A172 (cell line): ENCODE data around the gene ZMYND19. TPM values are rescaled to one million over a fixed set of nuclear protein-coding genes. Genes with fewer than 3 reads are reported as not detected.
"Not testable (repeated sequence)": the region's sequence is repeated elsewhere in the genome, so short reads cannot be mapped to it uniquely, and the experiment has no call there.

Experiments
- DNase-seq: peaks from one replicate; pipeline ENCODE4 v3.0.0-alpha.2; 2015; ENCODE audit warnings: low spot score
- total RNA-seq: library from RNA; depleted of rRNA; stranded (reverse); fragments of >200 nt; shearing (Covaris generic); gene quantifications from 2 replicates; pipeline ENCODE4 v1.2.3, GENCODE V29; 2014

The ZMYND19 gene
- total RNA-seq, 1 experiment from 2014 or later, result 68.8 TPM

GRCh38 chr9:137614631-137615386 lies 24.5 kb upstream of the ZMYND19 start:
- DNase-seq, result no peak

DNA sequence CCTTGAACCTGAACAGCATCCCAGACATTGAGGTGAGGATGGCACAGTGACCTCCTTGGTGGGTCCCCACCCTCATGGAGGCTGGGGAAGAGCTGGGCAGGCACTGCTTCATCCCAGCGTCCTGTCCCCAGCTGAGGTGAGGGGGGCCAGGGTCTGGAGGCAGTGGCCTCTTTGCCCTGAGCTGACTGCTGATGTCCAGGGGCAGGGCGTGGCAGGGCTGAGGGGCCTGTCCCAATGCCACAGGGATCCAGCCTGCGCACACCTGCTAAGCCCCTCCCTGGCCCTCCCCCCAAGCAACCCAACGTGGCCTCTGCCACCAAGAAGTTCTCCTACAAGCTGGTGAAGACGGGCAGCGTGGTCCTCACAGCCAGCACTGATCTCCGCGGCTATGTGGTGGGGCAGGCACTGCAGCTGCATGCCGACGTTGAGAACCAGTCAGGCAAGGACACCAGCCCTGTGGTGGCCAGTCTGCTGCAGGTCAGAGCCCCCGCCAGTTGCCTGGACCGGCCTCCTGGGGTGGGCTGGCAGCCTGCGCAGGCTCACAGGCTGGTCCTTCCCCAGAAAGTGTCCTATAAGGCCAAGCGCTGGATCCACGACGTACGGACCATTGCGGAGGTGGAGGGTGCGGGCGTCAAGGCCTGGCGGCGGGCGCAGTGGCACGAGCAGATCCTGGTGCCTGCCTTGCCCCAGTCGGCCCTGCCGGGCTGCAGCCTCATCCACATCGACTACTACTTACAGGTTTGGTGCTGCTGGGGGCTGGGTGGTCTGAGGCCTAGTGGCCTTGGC lies 23.6 kb upstream of the ZMYND19 start:
- DNase-seq, result no peak

GRCh38 chr9:137613259-137613658 lies 22.9 kb upstream of the ZMYND19 start:
- DNase-seq, result no peak

DNA sequence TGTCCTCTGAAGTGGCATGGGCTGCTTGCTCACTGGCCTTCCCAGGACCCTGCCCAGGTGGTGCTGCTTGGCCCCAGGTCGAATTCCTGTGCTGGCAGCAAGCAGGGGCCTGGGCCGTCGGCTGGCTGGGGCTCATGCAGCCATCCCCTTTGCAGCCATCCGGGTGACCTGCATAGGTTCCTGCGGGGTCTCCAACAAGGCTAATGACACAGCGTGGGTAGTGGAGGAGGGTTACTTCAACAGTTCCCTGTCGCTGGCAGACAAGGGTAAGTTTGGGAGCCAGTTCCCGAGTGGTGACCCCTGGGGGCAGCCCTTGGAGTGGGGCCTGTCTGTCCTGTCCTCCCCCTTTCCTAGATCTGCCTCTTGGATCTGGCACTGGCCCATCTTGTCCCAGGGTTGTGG lies 22.4 kb upstream of the ZMYND19 start:
- no peak for DNase-seq

DNA sequence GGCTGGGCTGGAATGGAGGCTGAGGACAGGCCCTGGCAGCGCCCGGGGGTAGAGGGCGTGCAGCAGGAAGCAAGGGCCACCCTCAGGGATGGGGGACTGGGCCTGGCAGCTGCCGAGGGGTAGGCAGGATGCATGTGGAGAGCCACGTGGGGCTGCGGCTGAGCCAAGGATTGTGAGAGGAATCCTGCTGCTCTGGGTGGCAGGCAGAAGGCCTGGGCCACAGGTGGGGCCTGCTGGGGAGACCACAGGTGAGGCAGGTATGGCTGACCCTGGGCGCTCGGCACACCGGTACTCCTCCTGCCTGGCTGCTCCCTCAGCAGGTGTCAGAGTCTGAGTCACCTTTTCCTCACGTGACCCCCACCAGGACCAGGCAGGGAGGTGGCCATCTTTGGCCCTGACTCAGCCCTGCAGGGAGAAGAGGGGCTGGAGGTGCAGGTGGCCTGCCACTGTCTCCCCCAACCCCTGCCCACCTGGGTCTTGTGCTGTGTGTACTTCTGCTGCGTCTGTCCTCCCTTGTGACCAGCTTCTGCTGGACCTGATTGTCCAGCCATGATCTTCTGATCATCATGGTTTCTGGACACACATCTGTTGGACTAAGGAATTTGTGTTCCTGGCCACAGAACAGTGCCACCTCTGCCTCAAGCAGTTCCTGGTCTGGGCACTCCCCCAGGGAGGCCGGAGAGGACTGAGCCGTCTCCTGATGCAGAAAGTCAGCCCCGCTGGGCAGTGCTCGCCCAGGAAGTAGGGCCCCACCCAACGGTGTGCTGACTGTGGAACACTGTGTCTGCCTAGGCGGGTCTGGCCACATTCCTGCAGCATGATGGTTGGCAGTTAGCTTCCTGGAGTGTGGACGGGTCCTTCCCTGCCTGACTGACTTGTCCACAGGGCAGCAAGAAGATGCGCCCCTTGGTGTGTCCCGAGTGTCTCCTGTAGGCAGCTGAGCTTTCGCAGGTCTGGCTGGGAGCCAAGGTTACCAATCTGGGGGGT lies 21.6 kb upstream of the ZMYND19 start:
- DNase-seq, result peak; percentile 98

GRCh38 chr9:137610944-137611343 lies 20.6 kb upstream of the ZMYND19 start:
- DNase-seq, result no peak

DNA sequence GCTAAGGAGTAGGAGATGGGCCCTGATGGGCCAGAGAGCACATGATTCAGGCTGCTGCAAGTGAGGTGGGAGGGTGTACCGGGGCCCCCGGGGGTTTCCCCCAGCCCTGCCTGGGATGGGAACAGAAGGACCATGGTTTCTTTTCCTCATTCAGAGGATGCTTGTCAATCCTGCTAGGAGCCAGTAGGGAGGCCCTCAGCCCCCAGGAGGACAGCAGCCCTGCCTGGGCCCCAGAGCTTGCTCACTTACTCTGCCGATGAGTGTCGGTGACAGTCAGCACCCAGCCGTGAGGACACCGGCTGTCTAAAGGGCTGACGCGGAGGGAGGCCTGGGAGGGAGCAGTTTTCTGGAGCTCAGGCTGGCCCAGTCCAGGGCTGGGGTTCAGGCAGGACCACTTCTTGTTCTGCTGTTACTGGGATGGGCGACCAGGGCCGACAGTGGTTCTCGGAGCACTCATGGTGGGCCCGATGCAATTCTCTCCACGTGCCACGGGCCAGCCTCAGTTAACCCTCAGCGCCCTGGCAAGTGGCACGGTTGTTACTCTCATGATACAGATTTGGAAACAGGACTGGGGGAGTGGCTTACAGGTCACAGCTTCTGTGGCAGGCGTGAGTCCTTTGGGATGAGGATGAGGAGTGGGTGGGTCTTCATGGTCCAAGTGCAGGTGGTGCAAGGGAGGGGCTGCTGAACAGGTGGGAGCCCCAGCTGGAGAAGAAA lies 17.0 kb upstream of the ZMYND19 start:
- DNase-seq, result no peak

- no peak for DNase-seq
Observed at GRCh38 chr9:137606734-137607138, 16.4 kb upstream of the ZMYND19 start.

- no peak for DNase-seq
Observed at GRCh38 chr9:137606005-137606621, 15.8 kb upstream of the ZMYND19 start.

DNA sequence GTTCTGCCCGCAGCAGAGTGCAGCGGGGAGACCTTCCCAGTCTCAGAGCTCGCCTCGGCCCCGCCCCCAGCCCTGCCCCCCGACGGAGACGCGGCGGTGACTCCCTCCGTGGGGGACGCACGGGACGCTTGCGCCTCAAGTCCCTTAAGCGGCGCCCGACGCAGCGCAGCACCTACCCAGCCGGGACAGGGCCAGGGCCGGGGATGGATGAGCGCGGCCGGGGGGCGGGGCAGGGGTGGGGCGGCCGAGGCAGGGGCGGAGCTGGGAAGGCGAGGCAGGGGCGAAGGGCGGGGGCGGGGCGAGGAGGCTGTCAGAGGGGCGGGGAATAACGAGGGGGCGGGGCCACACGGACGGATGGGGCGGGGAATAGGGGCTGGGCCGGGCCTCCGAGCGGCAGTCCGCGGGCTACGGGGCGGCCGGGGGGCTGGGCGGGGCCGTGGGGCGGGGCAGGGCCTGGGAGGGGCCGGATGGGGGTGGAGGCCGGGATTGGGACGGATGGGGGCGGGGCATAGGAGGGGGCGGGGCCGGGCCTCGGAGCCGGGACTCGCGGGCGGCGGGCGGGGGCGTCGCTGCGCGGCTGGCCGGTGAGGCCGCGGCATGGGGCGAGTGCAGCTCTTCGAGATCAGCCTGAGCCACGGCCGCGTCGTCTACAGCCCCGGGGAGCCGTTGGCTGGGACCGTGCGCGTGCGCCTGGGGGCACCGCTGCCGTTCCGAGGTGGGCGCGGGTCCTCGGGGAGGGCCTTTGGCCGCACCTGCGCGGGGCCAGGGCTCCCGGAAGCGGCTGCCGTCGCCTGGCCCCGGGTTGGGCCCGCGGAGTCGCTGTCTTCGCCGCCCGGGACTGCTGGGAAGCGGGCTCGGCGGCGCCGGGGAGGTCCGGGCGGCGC lies 15.1 kb upstream of the ZMYND19 start, which contains the start of gene ARRDC1:
Gene ARRDC1, plus strand, starts transcription at position 566 of the 884 bp plus-strand sequence. Its CDS starts 32 bp downstream, at position 598.
- peak; percentile 70 for DNase-seq

DNA sequence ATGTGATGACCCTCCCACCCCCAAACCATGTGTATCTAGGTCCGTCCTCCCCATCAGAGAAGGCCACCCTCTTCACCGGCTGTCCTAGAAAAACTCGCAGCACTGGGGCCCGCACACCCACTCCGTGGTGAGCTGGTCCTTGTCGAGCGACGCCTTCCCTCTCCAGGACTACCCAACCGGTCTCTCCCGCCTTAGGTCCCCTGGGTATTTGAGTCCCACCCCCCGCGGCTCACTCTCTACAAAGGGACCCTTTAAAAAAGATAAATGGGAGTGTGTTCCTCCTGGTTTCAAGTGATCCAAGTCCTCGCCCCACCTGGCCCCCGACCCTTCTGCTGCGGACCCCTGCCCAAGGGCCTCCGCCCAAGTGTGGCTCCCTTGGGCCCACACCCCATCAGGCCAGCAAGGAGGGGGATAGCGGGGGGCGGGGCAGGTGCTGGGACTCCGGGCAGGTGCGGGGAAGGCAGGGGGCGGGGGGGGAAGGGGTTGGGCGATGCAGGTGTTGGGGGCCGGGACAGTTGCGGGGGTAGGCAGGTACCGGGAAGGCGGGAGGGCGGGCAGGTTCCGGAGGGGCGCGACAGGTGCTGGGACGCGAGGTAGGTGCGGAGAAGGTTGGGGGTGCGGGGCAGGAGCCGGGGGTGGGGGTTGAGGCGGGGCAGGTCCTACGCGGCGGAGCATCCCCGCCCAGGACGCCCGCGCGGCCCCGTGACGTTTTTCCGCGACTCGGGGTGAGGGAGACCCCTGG lies 14.2 kb upstream of the ZMYND19 start:
- DNase-seq, result no peak

- DNase-seq, result no peak
Observed at GRCh38 chr9:137603879-137604278, 13.6 kb upstream of the ZMYND19 start.

DNA sequence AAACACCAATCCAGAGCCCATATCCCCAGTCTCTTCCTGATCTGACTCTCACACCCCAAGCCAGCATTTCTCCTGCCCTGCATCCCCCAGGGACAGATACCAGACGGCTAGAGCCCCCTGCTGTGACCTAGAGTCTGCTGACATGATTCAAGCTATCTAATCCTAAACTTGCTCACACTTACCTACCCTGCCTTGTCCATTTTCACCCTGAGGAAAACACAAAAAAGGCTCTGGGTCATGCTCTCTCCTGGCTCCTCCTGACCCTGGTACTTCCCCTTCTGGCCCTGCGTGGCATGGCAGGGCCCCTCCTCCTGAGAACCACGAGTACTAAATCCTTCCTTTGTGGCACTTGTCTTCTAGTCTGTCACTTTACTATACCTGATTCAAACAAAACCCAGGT lies 12.3 kb upstream of the ZMYND19 start:
- no peak for DNase-seq

DNA sequence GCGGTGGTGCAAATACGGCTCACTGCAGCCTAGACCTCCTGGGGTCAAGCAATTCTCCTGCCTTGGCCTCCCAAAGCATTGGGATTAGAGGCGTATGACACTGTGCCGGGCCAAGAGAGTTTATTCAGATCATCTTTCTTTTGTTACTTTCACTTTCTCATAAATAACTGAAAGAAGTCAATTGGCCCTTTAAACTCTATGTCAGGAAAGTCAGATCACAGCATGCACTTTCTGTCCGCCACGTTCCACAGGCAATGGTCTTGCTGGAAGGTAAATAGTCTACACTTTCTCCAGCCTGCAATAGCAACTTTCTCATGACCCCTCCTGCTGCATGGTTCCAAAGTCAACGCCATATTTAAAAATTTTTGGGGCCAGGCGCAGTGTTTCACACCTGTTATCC lies 8.6 kb upstream of the ZMYND19 start:
- DNase-seq, result no peak

GRCh38 chr9:137596577-137596976 lies 6.3 kb upstream of the ZMYND19 start:
- not testable (repeated sequence) for DNase-seq

DNA sequence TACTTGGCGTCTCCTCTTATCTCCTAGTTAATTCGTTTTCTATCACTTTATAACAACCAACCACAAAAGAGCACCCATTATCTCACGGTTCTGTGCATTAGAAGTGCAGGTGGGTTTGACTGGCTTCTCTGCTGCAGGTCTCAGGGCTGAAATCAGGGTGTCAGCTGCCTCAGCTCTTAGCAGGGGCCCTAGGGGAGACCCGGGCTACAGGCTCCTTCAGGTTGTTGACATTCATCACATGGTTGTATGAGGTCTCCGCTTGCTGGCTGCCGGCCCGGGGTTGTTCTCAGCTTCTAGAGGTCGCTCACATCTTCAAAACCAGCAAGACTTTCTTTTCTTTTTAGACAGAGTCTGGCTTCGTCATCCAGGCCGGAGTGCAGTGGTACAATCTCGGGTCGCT lies 2.9 kb upstream of the ZMYND19 start:
- DNase-seq, result no peak

- DNase-seq, result no peak
Observed at GRCh38 chr9:137592767-137593166, 2.5 kb upstream of the ZMYND19 start.

DNA sequence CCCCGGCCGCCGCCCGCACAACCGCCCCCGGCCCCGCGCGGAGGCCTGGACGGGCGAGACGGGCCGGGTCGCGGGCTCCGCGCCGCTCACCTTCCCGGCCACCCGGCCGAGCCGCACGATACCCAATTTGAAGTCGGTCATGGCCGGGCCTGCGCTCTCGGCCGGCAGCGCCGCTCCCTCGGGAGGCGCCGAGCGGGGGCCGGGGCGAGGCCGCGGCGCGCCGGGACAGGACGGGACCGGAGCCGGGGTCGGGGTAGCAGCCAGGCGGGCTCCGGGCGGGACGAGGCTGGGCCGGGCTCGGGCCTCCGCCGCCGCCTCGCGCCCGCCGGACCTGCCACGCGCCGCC lies 216 bp downstream of the ZMYND19 start:
- no peak for DNase-seq
